Renal cortical epithelial cell (primary cell): Measurements from ENCODE around the gene GRB10. TPM values are rescaled to one million over a fixed set of nuclear protein-coding genes. Genes with fewer than 3 reads are reported as not detected.

Source experiments
- DNase-seq: peaks from one replicate; pipeline ENCODE4 v3.0.0-alpha.2; 2011; ENCODE audit warnings: low read depth
- total RNA-seq: library from RNA; depleted of rRNA; stranded (reverse); fragments of >200 nt; gene quantifications from 2 replicates; pipeline ENCODE4 v1.2.3, GENCODE V29; 2014

The GRB10 gene
- total RNA-seq, 1 donor from 2014 or later: 73.8 TPM

DNA sequence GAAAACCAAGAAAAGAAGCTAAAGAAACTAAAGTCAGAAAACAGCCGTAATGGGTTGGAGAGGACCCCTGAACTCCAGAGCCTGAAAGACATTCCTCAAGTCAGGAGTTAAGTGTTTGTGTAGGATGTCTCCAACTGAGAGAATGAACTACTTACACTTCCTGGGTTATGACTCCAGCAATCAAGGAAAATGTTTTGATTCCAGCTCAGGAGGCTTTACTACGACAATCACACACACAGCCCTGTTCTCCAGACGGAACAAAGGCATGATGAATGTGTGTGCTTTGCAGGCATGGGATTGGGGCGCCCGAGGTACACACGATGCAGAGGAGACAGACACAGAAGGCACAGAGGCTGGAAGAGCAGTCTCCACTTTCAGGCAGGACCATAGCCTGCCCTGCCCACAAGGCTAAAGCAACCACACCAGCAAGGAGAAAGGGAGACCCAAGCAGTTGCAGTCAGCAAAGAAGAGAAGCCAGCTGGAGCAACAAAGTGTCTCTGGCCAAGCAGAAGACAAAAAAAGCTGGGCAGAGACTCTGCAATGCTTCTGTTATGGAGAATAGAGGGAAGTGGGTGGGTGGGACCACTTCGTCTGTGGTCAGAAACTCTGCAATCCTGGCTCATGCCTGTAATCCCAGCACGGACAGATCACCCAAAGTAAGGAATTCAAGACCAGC lies 89.1 kb downstream of the GRB10 start:
- DNase-seq: no peak

DNA sequence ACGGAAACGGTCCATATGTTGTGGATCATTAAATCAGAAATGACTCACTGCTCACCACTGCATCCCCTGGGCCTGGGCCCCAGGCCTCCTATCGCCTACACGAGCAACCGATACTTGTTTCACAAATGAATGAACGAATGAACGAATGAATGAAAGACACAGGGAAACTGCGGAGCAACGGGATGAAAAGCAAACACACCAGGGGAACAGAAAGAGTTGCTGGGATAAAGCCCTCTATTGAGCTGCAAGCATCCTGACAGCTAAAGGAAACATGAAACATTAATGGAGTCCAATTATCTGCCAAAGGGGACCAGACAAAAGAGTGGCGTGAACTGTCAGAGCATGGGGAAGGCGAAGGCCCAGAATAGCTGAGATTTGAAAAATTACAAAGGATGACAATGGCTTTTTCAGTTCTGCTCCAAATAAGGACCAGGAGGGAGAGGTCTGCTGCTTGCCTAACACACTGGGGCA lies 92.1 kb downstream of the GRB10 start:
- no peak for DNase-seq

DNA sequence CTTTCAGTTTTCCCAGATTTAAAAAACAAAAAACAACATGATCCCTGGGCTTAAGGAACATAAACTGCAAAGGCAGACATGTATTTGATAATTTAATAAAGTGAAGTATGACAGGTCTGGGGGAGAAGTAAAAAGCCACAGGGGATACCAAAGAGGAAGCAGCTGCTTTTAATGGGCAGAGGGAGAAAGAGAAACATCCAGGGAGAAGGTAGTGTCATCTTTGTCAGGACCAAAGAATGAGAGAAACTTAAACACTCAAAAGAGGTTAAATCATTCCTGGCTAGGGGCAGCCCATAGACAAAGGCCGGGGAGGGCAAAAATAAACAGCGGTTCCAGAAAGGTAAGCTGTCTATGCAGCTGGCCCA lies 94.5 kb downstream of the GRB10 start:
- no peak for DNase-seq

DNA sequence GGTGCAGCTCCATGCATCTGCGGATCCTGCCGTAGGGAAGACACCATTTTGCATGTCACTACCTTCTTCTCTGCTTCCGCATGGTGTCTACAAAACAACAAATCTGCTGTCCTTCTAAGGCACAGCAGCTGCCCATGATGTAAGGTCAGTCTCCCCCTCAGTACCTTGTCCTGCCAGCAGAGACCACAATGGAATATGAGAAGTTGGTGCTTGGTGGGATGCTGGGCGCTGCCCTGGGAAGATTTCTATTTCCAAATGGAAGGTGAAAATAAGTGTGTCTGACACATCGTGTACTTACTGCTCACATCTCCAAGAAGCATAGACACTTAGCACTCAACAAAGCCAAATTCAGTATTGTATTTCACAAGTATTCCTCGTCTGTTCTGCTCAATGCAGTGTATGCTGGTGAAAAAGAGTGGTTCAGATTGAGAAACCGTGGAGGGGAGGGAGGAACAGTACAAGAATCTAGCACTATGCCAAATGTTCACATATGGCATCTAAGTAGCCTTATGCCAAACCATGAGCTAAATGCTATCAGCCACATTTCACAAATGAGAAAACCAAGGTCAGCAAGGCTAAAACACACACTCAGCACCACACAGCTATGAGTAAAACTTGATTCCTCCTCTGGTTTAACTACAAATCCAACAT lies 95.0 kb downstream of the GRB10 start:
- no peak for DNase-seq

DNA sequence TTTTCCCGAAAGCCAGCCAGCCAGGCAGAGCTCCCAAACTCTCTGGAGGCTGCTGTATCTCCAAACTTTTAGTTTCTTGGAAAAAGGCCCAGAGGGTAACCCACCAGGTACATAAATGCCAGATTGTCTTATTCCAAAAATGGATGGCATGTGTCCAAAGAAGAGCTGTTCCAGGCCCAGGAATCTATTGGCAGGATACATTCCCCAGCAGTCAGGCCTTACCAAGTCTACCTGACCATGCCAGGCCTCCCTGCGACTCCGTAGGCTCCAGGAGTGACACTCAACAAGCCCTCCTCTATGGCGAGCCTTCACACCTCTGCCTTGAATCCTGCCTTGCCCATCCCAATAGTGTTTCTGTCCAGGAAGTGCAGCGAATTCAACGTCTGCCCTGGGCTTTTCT lies 95.6 kb downstream of the GRB10 start:
- no peak for DNase-seq

DNA sequence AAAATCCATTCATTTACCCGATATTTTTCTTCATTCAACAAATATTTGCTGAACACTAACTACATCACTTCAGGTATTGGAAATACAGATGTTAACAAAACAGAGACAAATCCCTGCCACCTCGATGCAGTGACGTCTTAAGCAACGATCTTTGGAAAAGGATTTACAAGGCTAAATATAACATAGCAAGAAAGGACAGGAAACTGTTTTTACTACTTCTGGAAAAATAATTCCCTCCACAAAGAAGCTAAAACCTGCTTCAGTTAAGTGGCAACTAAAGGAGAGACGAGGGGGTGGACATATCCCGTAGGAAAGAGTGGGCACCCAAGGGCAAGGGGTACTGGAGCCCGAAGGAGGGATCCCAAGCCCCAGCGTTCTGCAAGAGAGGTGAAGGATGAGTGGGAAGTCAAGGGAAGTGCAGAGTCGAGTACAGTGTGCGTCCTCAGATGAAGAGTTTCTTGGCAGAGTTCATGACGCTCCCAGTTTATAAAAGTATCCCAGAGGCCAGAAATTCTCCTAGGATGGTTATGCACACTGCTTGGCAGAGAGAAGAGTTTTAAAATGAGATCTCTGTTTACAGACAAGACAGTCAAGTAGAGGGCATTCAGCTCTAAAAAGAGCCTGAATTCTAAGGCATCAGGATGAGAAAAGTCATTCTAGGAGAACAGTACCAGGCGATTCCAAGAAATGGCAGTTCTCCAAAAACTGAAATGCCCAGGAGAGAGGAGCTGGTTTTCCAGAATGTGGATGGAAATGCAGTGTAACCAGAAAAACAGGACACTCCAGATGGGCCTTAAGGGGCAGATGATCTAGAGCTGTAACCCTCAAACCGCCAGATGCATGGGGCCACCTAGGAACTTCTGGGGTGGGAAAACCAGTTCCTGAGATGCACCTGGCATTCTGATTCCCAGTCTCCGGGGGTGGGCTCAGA lies 97.3 kb downstream of the GRB10 start:
- DNase-seq: no peak

DNA sequence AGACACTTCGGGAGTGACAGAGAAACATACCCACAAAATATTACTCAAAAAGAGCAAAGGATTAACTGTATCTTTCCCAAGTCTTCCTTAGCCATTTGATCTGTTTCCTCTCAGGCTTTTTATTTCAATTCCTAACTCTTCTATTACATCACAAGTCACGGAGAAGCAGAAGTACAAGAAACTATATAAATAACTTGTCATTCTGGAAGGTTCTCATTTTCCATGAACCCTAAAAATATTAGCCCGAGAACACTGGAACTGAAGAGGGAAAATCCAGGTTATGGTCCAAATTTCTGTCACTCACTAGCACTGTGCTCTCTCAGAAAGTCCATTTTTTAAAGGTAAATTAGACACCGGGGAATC lies 98.0 kb downstream of the GRB10 start:
- DNase-seq: no peak

DNA sequence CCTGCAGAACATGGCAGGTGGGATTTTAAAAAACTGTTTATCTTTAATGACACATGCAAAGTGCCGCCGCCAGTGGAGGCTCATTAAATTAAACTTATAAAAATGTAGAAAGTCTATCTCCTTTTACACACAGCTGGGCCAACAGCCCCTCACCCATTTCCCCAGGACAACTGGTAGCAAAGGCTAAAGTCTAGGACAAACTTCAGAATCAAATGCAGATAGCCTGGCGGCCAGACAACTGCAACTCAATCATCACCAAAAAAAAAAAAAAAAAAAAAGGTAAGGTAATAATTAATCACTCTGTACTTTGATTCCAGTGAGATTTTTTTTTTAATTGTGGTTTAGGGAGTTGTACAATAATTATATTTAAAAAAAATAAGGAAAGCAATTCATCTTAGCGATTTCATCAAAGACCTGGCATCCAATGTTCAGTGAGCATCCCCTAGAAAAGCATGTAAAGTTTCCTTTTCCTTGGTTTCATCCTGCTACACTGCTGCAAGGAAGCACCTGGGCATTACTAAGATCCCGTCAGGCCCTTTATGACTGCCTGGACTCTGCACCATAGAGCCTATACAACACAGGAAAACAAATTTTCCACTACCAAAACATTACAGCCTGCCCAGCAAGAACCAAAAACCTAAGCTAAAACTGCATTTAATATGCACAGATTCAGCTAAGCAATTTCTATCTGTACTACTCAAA lies 98.5 kb downstream of the GRB10 start:
- DNase-seq: no peak

DNA sequence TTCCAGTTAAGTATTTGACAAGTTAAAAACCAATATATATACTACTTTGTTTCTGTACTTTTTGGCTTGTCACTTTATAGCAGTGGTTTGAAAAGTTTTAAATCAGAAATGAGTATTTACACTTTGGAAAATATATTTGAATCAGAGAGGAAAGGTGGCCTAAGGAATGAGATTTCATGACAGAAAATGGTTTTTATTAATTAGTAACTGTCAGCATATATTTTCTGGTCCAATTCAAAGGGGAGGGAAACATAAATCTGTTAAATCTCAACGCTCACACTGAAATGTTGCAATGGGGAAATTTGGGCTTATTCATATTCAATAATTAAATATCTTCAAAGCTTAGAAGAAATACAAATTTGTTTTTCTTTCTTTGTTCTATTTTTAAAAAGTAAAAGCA lies 100.1 kb downstream of the GRB10 start:
- DNase-seq: no peak

DNA sequence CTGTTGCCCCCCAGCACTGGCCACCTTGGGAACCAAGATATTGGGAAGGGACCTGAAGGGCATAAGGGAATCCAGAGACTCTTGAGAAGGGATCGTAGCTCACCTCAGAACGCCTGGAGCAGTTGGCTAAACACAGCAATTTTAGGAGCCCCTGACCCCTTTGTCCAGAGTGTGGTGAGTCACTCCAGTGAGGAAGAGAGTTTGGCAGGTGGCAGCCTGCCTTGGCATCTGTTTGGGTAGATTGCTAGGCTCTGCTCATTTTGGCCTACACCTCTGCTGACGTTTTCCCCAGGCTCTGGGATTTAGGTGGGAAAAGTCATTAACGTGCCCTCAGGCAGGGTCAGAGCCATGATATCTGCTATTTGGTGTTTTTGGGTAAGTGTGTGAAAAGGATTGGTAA lies 100.6 kb downstream of the GRB10 start:
- no peak for DNase-seq

DNA sequence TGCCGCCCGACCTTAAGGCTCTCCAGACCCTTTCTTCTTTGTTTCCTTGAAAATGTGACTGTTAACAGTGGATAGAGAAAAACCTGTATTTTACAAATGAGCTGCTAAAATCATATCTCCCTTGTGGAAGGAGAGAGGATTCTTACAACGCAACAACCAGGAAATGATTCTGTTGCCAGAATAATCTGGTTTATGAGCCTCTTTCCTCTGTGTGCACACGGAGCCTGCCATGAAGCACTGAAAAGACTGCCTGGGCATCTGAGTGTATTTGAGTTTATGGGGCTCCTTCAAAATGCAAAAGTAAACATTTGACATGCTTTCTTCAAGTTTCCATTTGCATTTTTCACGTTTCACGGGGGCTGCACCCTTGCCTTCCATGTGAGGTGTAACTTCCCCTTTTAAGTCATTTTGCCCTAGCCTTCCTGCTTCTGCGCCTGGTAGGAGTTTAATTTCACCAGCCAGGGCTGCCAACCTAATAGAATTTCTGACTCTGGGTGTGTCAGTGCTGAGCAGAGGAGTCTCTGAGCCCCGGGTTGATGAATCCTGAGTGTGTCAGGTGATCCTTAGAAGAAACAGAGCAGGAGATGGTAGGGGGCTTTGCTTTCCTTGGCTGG lies 101.2 kb downstream of the GRB10 start:
- no peak for DNase-seq

DNA sequence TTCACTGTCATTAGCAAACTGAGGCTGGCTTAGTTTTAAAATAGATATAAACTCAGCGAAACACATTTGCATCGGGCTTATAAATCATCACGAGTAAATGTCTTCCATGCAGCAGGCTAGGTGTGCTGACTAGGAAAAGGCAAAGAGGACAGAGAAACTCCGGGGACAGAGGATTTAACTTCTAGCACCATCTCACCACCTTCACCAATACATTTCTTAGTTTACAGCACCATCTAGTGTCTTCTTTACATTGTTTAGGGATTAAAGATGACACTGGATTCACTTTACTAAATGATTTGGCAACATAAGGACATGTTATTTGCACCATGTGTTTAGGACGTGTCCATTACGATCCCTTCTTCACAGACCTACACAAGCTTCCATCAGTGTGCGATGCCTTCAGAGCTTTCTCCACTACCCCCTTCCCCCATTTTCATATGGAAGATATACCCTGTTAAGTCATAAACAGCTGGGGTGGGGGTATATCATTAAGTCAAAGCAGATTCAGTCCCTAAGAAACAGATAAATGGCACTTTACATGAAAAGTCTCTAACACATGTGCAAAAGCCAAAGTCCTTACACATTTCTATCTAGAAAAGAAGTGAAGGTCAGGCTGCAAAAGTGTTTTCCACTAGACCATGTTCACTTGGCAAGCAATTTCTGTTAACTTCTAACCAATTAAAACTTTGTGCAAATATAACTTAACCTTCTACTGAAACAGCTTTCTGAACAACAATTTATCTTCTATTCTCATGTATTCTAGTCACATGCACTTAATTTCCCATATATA lies 103.3 kb downstream of the GRB10 start:
- DNase-seq: peak; percentile 61

DNA sequence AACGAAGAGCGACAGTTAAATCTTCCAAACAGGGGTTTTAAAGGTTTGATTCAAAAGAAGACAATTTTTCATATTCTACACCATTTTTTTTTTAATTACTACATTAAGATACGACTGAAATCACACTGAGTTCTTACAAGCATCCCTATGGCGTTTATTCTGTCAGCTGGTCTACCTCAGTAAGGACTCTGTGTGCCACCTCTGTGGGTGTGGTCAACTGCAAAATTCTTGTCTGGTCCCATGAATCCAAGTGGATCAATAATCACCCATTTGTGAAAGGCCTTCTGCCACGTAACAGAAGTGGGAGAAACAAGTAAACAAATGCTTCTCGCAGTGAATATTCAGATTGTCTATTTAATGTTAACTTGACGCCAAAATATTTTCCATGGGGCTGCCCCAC lies 104.1 kb downstream of the GRB10 start:
- no peak for DNase-seq

DNA sequence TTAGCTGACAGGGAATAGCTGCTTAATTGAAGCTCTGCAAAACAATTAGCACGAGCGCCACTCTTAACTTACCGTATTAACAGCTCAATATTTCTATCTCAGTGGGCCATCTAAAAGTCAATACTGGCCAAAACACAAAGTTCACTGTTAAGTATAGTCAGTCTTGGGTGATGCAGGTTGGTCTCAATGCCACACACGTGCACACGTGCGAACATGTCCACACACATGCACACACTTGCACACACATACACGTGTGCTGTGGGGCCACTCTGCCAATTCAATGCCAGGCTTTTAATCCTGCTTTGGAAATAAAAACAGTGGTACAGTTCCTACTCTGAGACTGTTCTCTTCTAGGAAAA lies 105.1 kb downstream of the GRB10 start:
- DNase-seq: no peak

DNA sequence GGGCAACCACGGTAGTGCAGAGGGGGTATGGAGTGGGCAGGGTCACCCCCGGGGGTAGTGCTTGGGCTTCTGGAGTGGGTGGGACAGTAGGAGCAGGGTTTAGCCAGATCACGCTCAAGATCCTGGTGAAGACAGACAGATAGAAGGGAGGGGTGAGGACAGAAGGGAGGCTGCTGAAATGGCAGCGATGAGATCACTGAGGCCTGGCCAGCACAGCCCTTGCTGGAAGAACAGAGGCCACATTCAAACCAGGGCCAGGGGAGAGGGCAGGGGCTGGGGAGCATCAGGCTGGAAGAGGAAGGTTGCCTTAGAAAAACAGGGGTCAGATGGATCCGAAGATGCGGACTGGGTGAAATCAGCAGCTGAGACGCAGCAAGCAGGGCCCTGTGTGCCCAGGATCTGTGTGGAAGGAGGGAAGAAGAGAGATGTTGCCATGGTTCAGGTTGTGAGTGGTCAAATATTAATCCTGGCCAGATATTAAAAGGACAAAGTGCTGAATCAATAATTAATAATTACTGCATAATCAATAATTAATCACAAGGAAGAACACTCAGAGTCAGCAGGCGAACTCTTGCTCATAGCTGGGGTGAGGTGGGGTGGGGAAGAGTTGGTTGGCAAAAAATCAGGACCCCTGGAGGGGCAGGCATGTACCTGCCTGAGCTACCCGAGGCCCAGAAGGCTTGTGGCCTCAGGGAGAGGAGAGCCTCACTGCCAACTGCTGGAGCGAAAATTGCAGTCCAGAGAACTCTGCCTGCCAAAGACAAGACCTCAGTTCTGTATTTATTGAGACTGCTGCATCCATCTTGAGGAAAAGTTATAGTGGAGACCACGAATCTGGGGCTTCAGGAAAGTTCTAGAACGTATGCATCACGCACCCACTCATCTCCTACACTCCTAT lies 105.7 kb downstream of the GRB10 start:
- peak; percentile 34 for DNase-seq

DNA sequence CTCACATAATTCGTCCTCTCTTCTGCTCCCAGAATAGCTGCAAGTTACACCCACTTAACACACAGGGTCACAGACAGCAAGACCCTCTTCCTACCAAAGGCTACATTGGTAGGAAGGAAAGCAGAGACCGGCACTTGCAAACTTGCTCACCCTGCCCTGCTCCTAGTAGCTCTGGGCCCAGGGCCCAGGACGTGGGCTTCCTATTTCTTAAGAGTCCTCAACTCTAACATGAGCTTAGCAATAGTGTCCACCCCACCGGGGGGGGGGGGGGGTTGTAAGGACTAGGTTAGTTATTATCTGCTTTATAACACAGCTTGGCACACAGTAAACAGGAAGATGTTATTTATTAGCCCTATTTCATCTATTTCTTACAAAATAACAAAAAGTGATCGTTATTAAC lies 106.6 kb downstream of the GRB10 start:
- peak; percentile 18 for DNase-seq

DNA sequence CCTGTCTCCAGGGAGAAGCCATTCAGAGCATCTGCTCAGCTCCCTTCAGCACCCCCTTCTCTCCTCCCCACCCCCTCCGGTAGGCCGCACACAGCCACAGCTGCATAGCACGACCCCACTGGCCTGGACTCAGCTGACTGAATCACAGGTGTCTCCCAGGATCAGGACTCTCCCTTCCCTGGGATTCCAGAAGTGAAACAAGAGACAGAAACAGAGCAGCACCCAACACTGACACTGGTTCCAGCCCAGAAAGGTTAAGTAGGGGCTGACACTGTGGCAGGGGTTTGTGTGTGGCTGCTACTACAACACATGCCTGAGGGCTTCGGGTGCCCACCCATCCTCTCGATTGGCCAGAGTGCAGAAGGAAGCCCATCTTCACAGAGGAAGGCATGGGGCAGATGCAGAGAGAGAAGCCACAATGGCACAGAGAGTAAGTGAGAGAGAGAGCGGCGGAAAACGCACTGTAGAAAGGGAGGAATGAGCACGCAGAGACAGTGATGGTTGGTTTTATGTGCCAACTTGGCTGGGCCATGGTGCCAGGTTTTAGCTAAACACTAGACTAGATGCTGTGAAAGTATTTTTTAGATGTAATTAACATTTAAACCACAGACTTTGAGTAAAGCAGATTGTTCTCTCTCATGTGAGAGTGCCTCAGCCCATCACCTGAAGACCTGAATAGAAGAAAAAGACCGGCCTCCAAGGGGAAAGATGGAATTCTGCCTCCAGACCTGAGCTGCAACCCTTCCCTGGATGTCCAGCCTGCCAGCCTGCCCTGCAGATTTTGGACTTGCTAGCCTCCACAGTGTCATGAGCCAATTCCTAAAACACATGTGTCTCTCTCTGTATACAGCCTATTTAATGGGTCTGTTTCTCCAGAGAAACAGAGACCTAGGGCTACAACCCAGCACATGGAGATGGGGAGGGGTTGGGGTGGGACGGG lies 107.5 kb downstream of the GRB10 start:
- DNase-seq: no peak

DNA sequence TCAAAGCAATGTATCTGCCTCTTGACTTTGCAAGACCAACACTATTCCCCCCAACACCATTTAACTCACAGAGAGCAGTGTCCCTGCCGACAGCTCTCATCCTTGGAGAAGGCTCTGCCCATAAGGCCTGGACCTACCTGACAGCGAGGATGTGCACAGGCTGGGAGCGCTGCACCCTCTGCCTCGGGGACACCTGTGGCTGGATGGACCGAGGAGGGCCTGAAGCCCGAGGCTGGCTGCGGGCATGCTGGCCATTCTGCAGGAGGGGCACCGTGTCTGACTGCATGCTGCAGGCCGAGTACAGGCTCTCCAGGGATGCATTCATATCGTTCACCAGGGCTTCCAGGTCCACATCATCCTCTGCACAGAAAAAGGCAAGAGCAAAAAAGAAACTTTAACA lies 108.4 kb downstream of the GRB10 start:
- DNase-seq: no peak

DNA sequence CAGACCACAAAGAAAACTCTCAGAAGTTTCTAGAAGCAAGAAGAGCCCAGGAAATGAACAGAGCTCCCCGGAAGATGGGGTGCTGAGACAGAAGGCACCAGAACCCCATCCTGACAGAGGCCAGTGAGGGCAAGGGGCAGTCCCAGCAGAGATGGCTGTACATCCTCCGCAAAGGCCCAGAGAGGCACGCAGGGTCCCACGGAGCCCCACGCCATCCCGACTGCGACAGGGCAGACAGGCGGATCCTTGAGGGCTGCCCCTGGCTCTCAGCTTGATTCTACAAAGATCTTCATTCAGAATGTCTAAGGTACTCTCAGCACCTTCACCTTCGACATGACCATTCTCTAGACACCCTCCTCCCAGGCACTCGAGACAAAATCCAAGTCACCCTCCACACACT lies 109.6 kb downstream of the GRB10 start:
- DNase-seq: no peak
